ENCODE measurements around the gene SEC14L5.

The SEC14L5 gene

DNA sequence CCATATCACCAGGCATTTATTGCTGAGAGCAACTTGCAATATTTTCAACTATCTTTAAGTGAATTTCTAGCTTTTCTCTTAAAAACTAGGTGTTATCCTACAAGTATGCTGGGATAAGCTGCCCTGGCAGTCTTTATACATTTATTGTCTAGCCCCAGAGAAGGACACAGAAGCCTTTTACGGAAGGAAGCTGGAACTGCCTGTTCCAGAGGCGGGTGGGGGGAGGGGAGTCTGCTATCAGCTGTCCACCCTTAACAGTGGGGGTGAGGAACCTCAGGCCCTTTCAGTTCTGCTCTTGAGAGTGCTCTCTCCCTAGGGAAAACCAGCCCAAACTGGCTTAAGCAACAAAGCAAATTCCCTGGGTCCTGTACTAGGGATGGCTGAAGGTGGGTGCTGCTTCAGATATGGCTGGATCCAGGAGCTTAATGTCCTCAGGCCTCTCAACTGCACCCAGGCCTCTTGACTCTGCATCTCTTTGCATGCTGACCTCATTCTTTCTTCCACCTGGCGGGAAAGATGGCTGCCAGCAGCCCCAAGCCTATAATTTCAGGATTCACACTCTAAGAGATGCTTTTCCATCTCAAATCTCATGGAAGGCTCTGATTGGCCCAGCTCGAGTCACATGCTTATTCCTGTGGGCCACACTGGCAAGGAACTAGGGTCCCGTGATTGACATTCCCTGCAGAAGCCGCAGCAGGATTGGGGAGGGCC lies 59.0 kb downstream of the SEC14L5 start:
- no peak for DNase-seq

GRCh38 chr16:5017678-5017969 lies 59.5 kb downstream of the SEC14L5 start:
- DNase-seq, result no peak

- no peak for DNase-seq
Observed at GRCh38 chr16:5018793-5019192, 60.7 kb downstream of the SEC14L5 start.

DNA sequence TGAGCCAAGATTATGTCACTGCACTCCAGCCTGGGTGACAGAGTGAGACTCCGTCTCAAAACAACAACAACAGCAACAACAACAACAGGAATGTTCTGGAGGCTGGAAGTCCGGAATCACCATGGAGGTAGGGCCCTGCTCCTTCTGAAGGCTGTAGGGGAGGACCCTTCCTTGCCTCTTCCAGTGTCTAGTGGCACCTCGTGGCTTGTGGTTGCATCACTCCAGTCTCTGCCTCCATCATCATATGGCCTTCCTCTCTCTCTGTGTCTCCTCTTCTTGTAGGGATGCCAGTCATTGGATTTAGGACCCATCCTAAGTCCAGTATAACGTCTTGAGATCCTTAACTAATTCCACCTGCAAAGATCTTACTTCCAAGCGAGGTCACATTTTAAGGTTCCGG lies 61.6 kb downstream of the SEC14L5 start:
- no peak for DNase-seq

DNA sequence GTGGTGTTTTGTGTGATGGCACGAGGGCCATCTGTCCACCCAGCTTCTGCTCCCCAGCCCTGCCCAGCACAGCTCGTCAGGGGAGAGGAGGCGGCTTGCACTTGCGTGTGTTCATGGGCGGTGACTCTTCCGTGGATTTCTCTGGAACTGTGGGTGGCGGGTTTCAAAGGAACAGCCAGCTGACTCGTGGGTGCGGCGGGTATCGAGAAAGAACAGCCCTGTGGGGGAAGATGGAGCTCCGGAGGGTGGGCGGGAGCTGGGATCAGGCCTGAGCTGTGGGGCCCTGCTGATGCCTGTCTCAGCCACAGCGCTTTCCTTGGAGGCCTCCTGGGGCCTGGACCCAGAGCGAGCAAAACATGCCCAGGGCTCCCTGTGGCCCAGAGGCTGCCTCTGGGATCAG lies 62.4 kb downstream of the SEC14L5 start:
- DNase-seq, result no peak

DNA sequence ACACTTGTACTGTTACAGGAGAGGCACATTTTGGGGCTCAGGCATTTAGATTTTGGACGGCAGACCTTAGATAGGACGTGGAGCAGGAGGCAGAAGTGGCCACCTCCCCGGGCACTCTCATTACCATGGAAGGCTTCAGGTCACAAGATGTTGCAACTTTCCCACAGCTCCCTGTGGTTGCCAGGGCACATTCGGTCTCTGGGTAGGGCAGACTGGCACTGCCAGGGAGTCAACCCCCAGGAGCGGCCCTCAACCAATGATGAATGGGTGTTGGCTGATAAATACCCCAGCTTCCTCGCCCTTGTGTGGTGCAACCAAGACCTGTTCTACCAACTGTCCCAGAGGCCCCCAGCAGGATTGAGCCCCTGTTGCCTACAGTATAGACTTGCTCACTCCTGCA lies 64.4 kb downstream of the SEC14L5 start:
- no peak for DNase-seq

DNA sequence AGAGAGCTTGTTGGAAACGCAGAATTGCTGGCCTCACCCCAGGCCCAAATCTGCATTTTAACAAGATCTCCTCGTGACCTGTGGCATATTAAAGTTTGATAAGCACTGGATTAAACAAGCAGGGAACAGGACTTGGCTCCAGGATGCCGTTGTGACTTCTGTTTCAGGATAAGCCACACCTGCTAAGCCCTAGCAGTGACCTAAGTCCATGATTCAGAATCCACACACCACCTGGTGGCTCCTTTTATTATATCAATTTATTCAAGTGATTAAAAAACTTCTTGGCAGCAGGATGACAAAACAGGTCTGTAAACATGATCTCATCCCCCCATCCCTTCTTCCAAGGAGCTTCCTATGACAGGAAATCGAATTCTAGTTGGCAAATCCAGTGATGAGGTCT lies 66.5 kb downstream of the SEC14L5 start:
- DNase-seq, result no peak

DNA sequence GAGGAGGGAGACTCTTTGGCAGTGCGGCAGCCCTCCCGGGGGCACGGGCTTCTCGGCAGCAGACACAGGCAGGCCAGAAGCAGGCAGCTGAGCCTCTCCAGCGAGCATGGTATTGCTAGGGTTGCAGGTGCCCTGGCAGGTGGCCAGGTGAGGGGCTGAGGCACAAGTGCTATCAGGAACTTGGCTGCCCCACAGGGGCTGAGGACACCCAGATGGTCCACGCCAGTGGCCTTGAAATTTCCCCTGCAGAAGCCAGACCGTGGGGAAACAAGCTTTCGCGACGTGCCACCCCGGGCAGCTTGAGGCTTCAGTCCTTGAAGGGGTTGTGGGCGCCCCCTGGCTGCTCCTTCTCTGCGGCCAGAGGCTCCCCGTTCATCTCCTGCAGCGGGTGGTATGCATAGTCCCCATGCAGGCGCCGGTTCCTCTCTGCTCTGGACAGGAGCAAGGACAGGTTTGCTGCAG lies 67.1 kb downstream of the SEC14L5 start:
- DNase-seq, result no peak

- DNase-seq, result no peak
Observed at GRCh38 chr16:5026664-5027063, 68.5 kb downstream of the SEC14L5 start.

DNA sequence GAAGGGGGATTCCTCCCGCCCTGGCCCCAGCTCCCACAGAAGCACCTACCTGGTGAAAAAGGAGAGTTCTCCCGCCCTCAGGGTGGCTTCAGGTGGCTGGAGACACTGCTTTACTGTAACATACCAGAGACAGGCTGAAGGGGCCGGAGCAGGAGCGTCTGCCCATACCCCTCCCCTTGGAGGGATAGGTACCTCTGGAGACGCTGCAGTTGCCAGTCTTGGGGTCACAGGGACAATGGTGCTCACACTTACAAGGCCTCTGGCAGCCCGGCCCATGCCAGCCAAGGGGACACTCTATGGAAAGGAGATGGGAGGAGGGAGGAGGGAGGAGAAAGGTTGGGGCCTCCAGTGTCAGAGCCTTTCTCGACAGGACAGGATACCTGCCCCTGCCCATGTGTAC lies 69.0 kb downstream of the SEC14L5 start:
- no peak for DNase-seq

GRCh38 chr16:5027575-5028235 lies 69.6 kb downstream of the SEC14L5 start:
- no peak for DNase-seq

GRCh38 chr16:5028950-5029475 lies 70.9 kb downstream of the SEC14L5 start:
- no peak for DNase-seq

DNA sequence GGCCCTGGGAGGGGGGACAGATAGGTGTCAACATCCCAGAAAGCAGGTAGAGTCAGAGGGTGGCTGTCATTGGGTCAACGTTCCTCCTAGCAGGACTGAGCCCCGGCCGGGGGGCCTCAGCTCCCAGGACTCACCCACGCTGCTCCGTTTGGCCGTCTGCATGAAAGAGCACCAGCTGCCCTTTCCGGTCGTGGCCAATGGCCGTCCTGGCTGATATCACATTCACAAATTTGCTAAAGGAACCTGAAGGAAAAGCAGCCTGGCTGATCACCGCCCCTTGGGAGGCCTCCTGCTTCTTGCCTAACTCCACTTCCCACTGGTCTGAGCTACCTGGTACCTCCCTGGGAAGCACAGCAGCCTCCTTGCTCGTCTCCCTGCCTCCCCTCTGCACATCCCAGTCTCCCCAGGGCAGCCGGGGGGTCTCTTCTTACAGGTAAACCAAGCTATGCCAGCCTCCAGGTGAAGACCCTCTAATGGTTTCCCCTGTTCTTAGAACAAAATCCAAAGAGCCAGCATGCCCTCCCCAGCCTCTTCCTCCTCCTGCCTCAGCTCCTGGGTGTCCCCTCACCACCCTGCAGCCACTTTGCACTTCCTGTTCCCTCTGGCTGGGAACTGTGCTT lies 72.2 kb downstream of the SEC14L5 start:
- no peak for DNase-seq

- DNase-seq, result no peak
Observed at GRCh38 chr16:5031601-5032000, 73.5 kb downstream of the SEC14L5 start.

DNA sequence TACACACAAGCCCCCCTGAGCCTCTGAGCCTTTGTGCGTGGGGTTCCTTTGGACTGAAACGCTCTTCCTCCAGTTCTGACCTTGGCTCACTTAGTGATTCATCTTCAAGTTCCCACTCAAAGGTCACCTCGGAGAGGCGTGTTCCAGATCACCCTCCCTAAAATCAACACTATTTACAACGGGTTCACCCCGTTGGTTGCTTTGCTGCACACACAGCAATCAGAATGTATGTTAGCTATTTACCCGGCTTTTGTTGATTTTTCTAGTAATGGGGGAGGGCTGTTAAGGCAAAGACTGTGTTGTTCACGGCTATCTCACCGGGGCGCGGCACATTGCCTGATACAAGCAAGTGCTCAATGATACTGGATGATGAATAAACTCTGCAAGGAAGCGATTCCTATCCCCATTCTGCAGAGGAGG lies 74.6 kb downstream of the SEC14L5 start:
- DNase-seq, result no peak

DNA sequence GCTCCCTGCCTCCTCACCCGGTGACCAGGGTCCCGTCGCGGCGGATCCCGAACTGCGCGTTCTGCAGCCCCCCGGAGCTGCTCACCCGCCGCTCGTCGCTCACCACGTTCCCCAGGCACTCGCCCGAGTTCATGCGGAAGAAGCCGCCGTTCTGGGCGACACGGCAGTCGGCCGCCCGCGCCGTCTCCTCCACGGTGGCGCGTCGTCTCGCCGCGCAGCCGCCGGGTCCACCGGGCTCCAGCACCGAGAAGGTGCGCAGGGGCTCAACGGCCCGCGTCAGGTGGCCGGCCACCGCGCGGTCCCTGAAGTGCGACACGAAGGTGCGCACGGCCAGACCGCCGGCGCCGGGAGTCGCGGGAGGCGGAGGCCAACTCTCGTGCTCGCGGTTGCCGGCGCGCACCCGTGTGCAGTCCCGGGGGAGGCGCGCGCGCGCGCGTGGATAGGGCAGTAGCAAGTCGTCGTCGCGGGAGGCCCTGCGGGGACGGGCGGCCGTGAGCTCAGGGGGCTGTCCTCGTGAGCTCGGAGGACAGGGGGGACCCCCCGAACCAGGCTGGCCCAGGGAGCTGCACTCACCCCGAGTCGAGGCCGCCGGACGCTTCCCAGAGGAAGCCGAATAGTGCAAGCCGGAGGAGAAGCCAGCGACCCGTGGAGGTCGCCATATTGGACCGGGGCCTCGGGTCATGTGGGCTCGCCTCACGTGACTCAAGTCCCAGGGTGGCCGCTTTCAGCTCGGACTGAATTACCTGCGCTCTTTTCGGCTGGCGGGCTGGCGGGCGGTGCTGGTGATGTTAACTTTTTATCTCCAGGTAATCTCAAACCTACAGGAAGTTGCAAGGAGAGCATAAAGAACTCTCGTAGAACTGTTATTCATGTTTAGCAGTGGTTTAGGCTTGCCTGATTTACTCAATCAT lies 75.4 kb downstream of the SEC14L5 start, which contains the start of gene NAGPA:
NAGPA (minus strand) TSS at position 680 of the 911 bp plus-strand sequence; CDS start at position 659, 21 bp downstream.
- DNase-seq, result peak; percentile 9 to 18

DNA sequence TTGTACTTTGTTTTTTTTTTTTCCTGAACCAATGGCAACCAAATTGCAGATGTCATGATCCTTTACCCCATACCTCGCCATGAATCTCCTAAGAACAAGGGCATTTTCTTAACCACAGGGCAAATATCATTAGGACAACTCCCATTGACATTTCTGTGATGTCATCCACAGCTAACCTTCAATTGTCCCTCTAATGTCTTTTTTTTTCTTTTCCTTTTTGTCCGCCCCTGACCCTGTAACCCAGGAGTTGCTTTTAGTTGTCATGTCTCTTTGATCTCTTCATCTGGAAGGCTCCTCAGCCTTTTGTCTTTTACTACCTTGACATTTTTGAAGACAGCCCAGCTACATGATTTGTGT lies 76.0 kb downstream of the SEC14L5 start:
- DNase-seq, result no peak

GRCh38 chr16:5035909-5036227 lies 77.7 kb downstream of the SEC14L5 start:
- no peak for DNase-seq

DNA sequence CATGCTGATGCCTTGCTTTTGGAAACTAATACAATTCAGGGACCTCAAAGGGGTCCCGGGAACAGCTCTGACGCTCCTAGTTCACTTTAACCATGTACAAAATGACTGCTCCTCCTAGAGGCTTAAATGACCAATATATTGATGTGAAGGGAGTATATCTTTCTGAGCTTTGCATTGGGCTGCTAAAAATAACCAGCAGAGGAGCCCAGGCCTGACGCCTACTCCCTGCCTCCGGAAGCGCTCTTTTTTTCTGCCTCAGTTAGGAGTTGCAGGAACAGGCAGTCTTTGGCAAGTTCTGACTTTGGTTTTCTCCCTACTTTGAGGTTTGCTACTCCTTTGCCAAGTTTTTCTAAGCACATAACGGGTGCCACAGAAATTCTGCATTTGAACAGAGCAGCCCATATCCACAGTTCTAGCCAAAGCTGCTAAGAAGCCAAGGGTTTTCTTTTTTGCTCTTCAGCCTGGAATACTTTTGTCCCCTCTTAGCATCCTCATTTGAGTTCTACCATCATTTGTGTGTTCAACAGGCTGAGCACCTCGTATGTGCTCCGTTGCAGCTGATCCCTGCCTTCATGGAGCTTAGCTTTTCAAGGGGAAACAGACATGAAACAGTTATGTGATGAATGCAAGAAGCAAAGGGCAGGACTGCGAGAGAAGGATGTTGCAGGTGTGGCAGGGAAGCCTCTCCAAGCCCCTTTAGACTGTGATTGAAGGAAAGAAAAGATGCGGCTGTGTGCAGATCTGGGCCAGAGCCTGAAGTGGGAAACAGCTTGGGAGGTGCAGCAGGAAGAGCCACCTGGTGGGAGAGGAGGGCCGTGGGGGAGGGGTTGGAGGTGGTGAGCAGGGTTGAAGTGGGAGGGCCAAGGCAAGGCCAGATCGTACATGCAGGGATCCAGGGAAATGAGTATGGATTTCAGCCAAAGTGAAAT lies 78.4 kb downstream of the SEC14L5 start:
- no peak for DNase-seq

DNA sequence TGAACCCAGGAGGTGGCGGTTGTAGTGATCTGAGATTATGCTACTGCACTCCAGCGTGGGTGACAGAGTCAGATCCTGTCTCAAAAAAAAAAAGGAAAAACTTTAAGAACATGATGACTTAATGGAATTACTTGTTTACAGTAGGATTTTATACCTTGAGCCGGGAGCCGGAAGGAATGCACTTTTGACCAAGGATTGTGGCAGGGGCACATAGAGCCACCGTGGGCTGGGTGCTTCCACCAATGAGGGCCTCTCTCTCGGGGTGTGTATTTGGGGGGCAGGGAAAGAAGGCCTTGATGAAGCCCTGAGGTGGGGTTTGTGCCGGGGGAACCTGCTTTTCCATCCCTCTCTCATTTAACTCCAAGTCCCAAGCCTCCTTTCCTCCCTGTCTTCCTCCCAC lies 82.3 kb downstream of the SEC14L5 start:
- no peak for DNase-seq

- DNase-seq, result no peak
Observed at GRCh38 chr16:5041600-5042133, 83.5 kb downstream of the SEC14L5 start.

Data from NCI-H187 (cell line).